Omental fat pad (tissue), 4 donors: ENCODE data around the gene ST3GAL3. TPM values are rescaled to one million over a fixed set of nuclear protein-coding genes. Genes with fewer than 3 reads are reported as not detected.
A peak's percentile ranks its signal among the peaks of the same experiment; 100 is the strongest.
"Not testable (repeated sequence)": the region's sequence is repeated elsewhere in the genome, so short reads cannot be mapped to it uniquely, and the experiment has no call there.

Source experiments
- ATAC-seq: fragments of 150-250 bp; one replicate; pipeline ENCODE4 v1.9.1; 2016; ENCODE audit warnings: mild to moderate bottlenecking, moderate library complexity; ENCODE audit not compliant: low FRiP score
- DNase-seq: peaks from one replicate; pipeline ENCODE4 v3.0.0-alpha.2; 2019; ENCODE audit warnings: low spot score
- total RNA-seq, 4 donors: library from RNA; depleted of rRNA; stranded (reverse); fragments of >200 nt; gene quantifications; one replicate each; pipeline ENCODE4 v1.1.0, GENCODE V29; 2016
- TF ChIP-seq, protein P1 (sequence below), 3 donors: fragments of 450-650 bp; IDR thresholded peaks; one replicate each; pipeline ENCODE4 v1.5.1; 2016 to 2017; ENCODE audit warnings: antibody characterized with exemption in 3 of 3, mild to moderate bottlenecking in 3 of 3, moderate library complexity in 2 of 3

ST3GAL3 gene
- total RNA-seq, 4 donors from 2014 or later: 13.4 to 23.9 (median 20.1) TPM

DNA sequence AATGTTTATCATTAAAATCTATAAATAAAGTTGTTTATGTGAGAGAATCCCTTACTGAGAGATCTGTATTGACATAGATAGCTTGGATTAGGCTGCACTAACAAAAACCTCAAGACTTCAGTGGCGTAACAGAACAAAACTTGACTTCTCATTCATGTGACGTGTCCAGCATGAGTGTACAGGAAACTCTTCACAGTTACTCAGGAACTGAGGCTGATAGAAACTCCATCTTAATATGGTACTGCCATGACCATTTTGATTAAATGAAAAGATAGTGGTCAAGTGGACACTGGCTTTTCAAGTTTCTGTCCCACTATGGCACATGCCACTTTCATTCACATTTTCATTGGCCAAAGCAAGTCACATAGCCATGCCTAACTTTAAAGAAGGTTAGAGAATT is 3.7 kb downstream of the ST3GAL3 start:
- TF ChIP-seq, protein P1, sequence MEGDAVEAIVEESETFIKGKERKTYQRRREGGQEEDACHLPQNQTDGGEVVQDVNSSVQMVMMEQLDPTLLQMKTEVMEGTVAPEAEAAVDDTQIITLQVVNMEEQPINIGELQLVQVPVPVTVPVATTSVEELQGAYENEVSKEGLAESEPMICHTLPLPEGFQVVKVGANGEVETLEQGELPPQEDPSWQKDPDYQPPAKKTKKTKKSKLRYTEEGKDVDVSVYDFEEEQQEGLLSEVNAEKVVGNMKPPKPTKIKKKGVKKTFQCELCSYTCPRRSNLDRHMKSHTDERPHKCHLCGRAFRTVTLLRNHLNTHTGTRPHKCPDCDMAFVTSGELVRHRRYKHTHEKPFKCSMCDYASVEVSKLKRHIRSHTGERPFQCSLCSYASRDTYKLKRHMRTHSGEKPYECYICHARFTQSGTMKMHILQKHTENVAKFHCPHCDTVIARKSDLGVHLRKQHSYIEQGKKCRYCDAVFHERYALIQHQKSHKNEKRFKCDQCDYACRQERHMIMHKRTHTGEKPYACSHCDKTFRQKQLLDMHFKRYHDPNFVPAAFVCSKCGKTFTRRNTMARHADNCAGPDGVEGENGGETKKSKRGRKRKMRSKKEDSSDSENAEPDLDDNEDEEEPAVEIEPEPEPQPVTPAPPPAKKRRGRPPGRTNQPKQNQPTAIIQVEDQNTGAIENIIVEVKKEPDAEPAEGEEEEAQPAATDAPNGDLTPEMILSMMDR (IDR thresholded peaks at IDR 0.05): no peak
- ATAC-seq (no peak), DNase-seq (no peak)

DNA sequence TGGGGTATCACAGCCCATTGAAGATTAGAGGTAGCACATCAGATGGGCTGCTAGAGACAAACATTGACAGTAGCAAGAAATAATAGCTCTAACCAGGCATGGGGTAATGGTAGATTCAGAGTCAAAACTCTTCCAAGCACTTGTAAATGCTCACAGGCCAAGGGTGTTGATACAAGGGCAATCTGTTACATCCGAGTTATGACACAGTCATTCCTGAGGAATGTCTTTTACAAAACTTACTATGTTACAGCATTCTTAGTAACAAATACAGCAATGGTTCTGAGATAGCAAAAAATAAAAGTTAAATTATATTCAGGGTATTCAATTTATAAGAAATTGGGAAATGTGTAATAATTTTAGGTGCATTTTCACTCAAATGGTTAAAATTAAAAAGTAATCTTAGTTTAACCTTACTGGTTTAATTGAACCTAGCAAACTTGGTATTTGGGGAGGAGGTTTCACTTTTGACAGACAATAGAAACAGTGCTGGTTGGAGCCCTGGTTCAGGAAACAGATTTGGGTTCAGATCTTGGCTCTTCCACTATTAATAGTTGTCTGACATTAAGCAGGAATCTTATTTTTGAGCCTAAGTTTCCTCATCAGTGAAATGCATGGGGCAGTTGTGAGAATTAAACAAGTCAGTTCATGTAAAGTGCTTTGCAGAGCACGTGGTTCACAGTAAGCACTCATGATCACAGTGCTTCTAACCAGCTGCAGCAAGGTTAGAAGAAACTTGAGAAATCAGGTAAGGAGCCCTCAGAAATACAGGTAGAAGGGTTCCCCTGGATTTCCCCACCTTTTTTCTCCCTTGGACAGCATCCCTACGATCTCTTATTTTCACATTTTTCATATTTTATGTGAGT is 4.4 kb downstream of the ST3GAL3 start:
- DNase-seq: no peak
- TF ChIP-seq, protein P1 (IDR thresholded peaks at IDR 0.05): no peak
- peak; percentile 31 for ATAC-seq

GRCh38 chr1:43716559-43717281 is 9.4 kb downstream of the ST3GAL3 start:
- TF ChIP-seq, protein P1 (IDR thresholded peaks at IDR 0.05): no peak
- ATAC-seq: no peak

DNA sequence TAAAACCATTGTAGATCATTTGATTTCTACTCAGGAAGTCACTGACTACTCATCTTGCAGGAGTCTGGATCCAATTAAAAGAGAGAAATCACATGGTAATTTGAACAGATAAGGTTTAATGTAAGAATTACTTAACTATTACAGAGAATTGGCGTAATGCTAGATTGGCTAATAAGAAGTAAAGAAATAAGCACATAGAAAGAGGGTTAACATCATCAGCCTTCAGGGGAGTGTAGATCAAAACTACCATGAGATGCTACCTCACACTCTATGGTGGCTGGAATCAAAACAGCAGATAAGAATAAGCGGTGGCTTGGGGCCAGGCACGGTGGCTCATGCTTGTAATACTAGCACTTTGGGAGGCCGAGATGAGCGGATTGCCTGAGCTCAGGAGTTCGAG is 11.7 kb downstream of the ST3GAL3 start:
- TF ChIP-seq, protein P1 (IDR thresholded peaks at IDR 0.05): no peak
- no peak for DNase-seq

More at GRCh38 chr1:43716559-43717281, 9.4 kb downstream of the ST3GAL3 start:
- DNase-seq: no peak

DNA sequence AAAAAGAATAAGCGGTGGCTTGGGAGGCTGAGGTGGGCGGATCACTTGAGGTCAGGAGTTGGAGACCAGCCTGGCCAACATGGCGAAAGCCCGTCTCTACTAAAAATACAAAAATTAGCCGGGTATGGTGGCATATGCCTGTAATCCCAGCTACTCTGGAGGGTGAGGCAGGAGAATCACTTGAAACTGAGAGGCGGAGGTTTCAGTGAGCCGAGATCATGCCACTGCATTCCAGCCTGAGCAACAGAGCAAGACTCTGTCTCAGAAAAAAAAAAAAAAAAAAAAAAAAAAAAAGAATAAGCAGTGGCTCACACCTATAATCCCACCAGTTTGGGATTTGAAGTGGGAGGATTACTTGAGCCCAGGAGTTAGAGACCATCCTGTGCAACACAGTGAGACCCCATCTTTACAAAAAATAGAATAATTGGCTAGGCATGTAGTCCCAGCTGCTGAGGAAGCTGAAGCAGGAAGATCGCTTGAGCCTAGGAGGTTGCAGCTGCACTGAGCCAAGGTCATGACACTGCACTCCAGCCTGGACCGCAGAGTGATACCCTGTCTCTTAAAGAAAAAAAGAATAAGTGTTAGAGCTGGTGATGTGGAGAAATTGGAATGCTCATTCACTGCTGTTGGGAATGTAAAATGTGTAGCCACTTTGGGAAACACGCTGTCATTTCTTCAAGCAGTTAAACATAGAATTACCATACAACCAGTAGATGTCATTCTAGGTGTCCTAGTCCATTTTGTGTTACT is 12.5 kb downstream of the ST3GAL3 start:
- not testable (repeated sequence) for ATAC-seq

More for the DNA sequence above, 11.7 kb downstream of the ST3GAL3 start:
- no peak for ATAC-seq

DNA sequence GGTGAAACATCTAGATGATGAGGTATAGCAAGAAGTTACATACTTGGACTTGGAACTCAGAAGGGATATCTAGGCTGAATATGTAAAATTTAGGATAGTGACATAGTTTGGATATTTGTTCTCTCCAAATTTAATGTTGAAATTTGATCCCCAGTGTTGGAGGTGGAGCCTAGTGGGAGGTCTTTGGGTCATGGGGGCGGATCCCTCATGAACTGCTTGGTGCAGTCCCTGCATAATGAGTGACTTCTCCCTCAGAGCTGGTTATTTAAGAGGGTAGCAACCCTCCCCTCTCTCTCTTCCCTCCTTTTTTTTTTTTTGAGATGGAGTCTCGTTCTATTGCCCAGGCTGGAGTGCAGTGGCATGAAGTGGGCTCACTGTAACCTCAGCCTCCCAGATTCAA is 15.5 kb downstream of the ST3GAL3 start:
- DNase-seq (no peak), ATAC-seq (no peak)
- TF ChIP-seq, protein P1 (IDR thresholded peaks at IDR 0.05): no peak

More for the DNA sequence above, 12.5 kb downstream of the ST3GAL3 start:
- not testable (repeated sequence) for DNase-seq
